Right cardiac atrium (tissue), 5 donors: ENCODE results near the gene ELAVL1. TPM values are rescaled to one million over a fixed set of nuclear protein-coding genes. Genes with fewer than 3 reads are reported as not detected.

Experiments
- ATAC-seq, 2 donors: fragments of 200-7000 bp; cut with Tn5 transposase; one replicate each; pipeline versions ENCODE4 v1.8.0 to v1.9.1; 2020; ENCODE audit warnings: moderate library complexity in 2 of 2, mild to moderate bottlenecking in 1 of 2
- DNase-seq, 3 donors: peaks; one replicate each; pipeline ENCODE4 v3.0.0-alpha.2; 2020
- H3K27ac ChIP-seq: one replicate; pipeline ENCODE4 v1.5.1; 2013; ENCODE audit warnings: mild to moderate bottlenecking, low read length, control low read depth, moderate library complexity
- H3K27me3 ChIP-seq: one replicate; pipeline ENCODE4 v1.6.1; 2013; ENCODE audit not compliant: control insufficient read depth, insufficient read depth
- H3K4me1 ChIP-seq: one replicate; pipeline ENCODE4 v1.6.1; 2013; ENCODE audit warnings: low read length; ENCODE audit not compliant: control insufficient read depth, insufficient read depth
- H3K4me3 ChIP-seq: one replicate; pipeline ENCODE4 v1.5.1; 2013; ENCODE audit warnings: low read length, control low read depth
- H3K9me3 ChIP-seq: one replicate; pipeline ENCODE4 v1.6.1; 2013; ENCODE audit warnings: low read length; ENCODE audit not compliant: control insufficient read depth
- WGBS: extraction: QIAGEN DNeasy Blood & Tissue Kit; methylation state at CpG from one replicate; pipeline ENCODE4 v1.1.7; 2013; 5-methylcytosine and 5-hydroxymethylcytosine counted together
- intact Hi-C, 4 donors: fragments of 100-400 bp; cut with DNase I; formaldehyde crosslinking; loops; one replicate each; pipeline versions ENCODE4 v1.11.0 to v1.14.0; 2022 to 2023
- polyA plus RNA-seq: library from polyadenylated mRNA; stranded (reverse); fragments of 200-250 nt; gene quantifications from one replicate; pipeline ENCODE4 v1.2.3, GENCODE V29; 2013
- total RNA-seq, 4 donors: library from RNA; stranded (reverse); fragmentation: NEBNext Ultra II Directional; extraction: Animal tissue kit (Norgen Biotek cat#: 25700); gene quantifications; one replicate each; pipeline ENCODE4 v1.2.1, GENCODE V29; 2021
- donor health status: healthy with polysubstance abuse.
- donor health status: DM: no; HTN: yes; CAD: no.
- donor health status: DM: no; HTN: no; CAD: no.
- donor health status: DM: no; HTN: yes; CAD: no; lungs with severe emphysema.
- donor health status: DM: yes; HTN: yes; CAD: no.

The ELAVL1 gene
- total and polyA plus RNA-seq, 5 donors: 28.4 to 67.5 (median 64.2) TPM

DNA sequence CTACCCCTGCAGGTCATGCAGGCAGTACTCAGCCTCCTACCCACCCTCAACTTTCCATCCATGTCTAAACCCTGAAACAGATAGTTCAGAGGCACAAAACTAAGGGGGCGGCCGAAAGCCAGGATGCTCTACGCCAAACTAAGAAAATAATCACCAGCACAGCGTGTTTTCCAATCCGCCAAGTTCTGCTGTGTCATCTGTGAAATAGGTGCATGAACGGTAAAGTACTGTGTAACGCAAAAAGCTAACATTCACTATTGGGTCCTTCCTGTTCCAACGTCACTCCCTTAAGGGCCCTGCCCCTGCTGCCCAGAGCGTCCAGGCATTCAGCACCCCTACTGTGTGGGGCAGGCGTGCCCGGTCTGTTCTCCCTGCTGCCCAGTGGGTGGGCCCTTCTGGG is 49.7 kb downstream of the ELAVL1 start:
- no peak for ATAC-seq

GRCh38 chr19:7953576-7953975 is 51.9 kb downstream of the ELAVL1 start:
- intact Hi-C loops: no loop called here
- 76% methylated on average over 7 of the region's 7 CpGs for WGBS

More for the DNA sequence above, 49.7 kb downstream of the ELAVL1 start:
- no peaks in the 10 kb centered on the region for H3K4me1 ChIP-seq
- H3K27me3 ChIP-seq: no peaks in the 10 kb centered on the region
- no peak overlapping the region for H3K27ac ChIP-seq
- no peaks in the 10 kb centered on the region for H3K9me3 ChIP-seq
- H3K4me3 ChIP-seq: no peak overlapping the region
- WGBS: 85% methylated on average over 11 of the region's 11 CpGs
- intact Hi-C loops: no loop called here
- DNase-seq: no peak

DNA sequence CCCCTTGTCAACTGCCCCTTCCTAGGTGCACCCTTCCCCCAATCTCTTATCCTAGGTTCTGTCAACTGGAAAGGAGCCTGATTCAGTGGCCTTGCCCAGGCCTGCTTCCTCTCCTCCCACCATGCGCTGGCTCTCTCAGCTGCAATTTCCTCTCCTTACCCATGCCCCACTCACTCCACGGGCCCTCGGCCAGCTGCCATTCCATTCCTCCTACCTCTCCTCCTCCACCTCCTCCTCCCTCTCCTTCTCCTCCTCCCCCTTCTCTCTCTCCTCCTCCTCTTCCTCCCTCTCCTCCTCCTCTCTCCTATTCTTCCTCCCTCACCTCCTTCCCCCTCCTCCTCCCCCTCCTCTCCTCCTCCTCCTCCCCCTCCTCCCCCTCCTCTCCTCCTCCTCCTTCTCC is 52.4 kb downstream of the ELAVL1 start:
- ATAC-seq (peak in 1 of 2 donors; percentile 18), DNase-seq (peak in 1 of 3 donors; percentile 38)
- 11% methylated on average over 3 of the region's 3 CpGs for WGBS
- Histone ChIP-seq H3K27me3 (no peaks in the 10 kb centered on the region), H3K4me3 (no peak overlapping the region), H3K9me3 (no peaks in the 10 kb centered on the region), H3K27ac (no peak overlapping the region), H3K4me1 (no peaks in the 10 kb centered on the region)
- intact Hi-C loops: no loop called here

More at GRCh38 chr19:7953576-7953975, 51.9 kb downstream of the ELAVL1 start:
- Histone ChIP-seq H3K9me3 (no peaks in the 10 kb centered on the region), H3K4me1 (no peaks in the 10 kb centered on the region), H3K27me3 (no peaks in the 10 kb centered on the region), H3K27ac (no peak overlapping the region), H3K4me3 (no peak overlapping the region)
- no peak for ATAC-seq
- DNase-seq: peak in 1 of 3 donors; percentile 18

DNA sequence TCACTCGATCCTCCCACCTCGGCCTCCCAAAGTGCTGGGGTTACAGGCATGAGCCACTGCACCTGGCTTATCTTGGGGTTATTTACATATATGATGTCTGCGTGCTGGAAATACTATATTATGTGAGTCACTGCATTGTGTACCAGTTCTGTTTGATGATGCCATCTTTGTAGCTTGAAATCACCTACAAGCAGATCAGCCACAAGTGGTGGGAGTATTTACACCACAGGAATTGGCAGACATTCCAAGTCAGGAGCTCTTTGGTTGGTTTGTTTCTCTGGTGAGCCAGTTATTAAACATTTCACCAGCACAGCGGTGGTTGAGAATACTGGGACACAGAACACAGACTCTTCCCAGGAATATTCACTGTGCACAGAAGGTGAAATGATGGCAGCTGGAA is 57.5 kb downstream of the ELAVL1 start:
- no peak overlapping the region for H3K27ac ChIP-seq
- no peaks in the 10 kb centered on the region for H3K9me3 ChIP-seq
- DNase-seq: no peak
- H3K27me3 ChIP-seq: no peaks in the 10 kb centered on the region
- no peak for ATAC-seq
- WGBS: 96% methylated on average over 4 of the region's 4 CpGs
- intact Hi-C loops: loop anchor here (5.0 to 10.0 kb wide), 3 partner anchors 57 to 307 kb away; partner anchors contain the start of gene ELAVL1 (in 1 of the 4)
- H3K4me1 ChIP-seq: no peaks in the 10 kb centered on the region
- H3K4me3 ChIP-seq: no peak overlapping the region

DNA sequence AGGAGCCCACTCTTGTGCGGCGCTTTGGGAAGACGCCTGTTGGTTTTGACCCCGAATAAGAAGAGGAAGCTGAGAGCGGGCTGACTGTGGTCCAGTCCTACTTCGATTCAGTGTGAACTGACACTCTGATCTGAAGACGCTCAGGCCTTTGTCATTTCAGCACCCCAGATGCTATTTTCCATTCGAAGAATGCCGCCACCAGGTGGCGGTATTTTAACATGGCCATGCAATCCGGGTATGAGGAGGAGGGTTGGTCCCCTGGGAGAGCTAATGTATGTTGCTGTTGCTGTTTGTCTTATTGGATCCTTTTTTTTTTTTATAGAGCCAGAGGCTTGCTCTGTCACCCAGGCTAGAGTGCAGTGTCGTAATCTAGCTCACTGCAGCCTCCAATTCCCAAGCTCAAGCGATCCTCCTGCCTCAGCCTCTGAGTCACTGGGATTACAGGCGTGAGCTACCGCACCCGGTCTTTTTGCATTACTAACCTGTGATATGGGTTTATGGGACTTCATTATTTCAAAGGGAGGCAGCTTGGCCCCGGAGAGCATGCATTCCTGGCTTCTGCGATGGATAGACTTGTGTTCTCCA is 61.2 kb downstream of the ELAVL1 start:
- peak; percentile 71 for ATAC-seq
- Histone ChIP-seq H3K4me3 (peak overlapping the region; percentile 58), H3K4me1 (no peaks in the 10 kb centered on the region), H3K27ac (peak overlapping the region; percentile 91), H3K27me3 (no peaks in the 10 kb centered on the region), H3K9me3 (no peaks in the 10 kb centered on the region)
- intact Hi-C loops: loop anchor here (10.0 kb wide), 2 partner anchors 61 to 311 kb away; partner anchors contain the start of gene ELAVL1 (in 1 of the 4)
- 28% methylated on average over 18 of the region's 18 CpGs for WGBS
- DNase-seq: peak; percentile 87 to 97 (median 89)

GRCh38 chr19:7943444-7944176 is 61.8 kb downstream of the ELAVL1 start, which contains the start of gene TIMM44:
Gene TIMM44 (minus strand): TSS chr19:7943666. CDS start chr19:7943651, 15 bp downstream.
- ATAC-seq (peak; percentile 99), DNase-seq (peak; percentile 99)
- no peaks in the 10 kb centered on the region for H3K4me1 ChIP-seq
- no peaks in the 10 kb centered on the region for H3K27me3 ChIP-seq
- intact Hi-C loops: loop anchor here (10.0 kb wide), 2 partner anchors 61 to 311 kb away; partner anchors contain the start of gene ELAVL1 (in 1 of the 4)
- H3K9me3 ChIP-seq: no peaks in the 10 kb centered on the region
- H3K27ac ChIP-seq: peak within 1 kb of the TSS; percentile 91
- under 1% methylated on average over 56 of the region's 56 CpGs for WGBS
- peak within 1 kb of the TSS; percentile 63 for H3K4me3 ChIP-seq

DNA sequence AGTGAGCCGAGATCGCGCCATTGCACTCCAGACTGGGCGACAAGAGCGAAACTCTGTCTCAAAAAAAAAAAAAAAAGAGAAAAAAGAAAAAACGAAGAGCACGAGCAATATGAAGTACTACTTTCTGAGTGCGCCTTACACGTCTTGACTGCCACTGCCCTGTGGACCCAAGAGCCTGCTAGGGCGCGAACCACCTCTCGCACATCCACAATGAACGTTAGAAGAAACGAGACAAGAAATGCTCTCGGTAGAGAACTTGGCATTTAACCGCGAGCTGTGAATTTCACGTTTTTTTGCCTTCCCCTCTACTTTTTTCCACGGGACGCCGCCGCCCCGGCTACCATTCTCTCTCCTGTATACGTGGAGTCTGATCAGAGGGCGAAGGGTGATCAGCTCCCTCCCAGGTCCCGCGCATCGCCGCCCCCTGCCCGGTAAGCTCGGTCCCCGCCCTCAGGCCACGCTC is 62.4 kb downstream of the ELAVL1 start:
- Histone ChIP-seq H3K27me3 (no peaks in the 10 kb centered on the region), H3K27ac (peak overlapping the region; percentile 87), H3K9me3 (no peaks in the 10 kb centered on the region), H3K4me1 (no peaks in the 10 kb centered on the region), H3K4me3 (peak overlapping the region; percentile 63)
- 5% methylated on average over 33 of the region's 33 CpGs for whole genome bisulfite sequencing
- peak; percentile 15 to 41 for ATAC-seq
- no peak for DNase-seq
- intact Hi-C loops: loop anchor here (10.0 kb wide), 2 partner anchors 62 to 312 kb away; partner anchors contain the start of gene ELAVL1 (in 1 of the 4)

- intact Hi-C loops: loop anchor here (10.0 kb wide), 2 partner anchors 63 to 313 kb away; partner anchors contain the start of gene ELAVL1 (in 1 of the 4)
- Histone ChIP-seq H3K27ac (no peak overlapping the region), H3K4me3 (no peak overlapping the region), H3K4me1 (no peaks in the 10 kb centered on the region), H3K27me3 (no peaks in the 10 kb centered on the region), H3K9me3 (no peaks in the 10 kb centered on the region)
- DNase-seq (peak in 1 of 3 donors; percentile 36), ATAC-seq (no peak)
- WGBS: 89% methylated on average over 19 of the region's 19 CpGs
These were observed 63.4 kb downstream of the ELAVL1 start for GRCh38 chr19:7941895-7942596.

- H3K27me3 ChIP-seq: no peaks in the 10 kb centered on the region
- no peak overlapping the region for H3K27ac ChIP-seq
- WGBS: 91% methylated on average over 13 of the region's 13 CpGs
- intact Hi-C loops: loop anchor here (10.0 kb wide), 2 partner anchors 64 to 314 kb away; partner anchors contain the start of gene ELAVL1 (in 1 of the 4)
- H3K4me1 ChIP-seq: no peaks in the 10 kb centered on the region
- H3K4me3 ChIP-seq: no peak overlapping the region
- ATAC-seq: no peak
- H3K9me3 ChIP-seq: no peaks in the 10 kb centered on the region
- peak in 1 of 3 donors; percentile 51 for DNase-seq
These were observed 64.6 kb downstream of the ELAVL1 start for GRCh38 chr19:7940841-7941240.

- ATAC-seq (no peak), DNase-seq (no peak)
- H3K4me3 ChIP-seq: no peak overlapping the region
- intact Hi-C loops: no loop called here
- 93% methylated on average over 21 of the region's 21 CpGs for WGBS
- no peak overlapping the region for H3K27ac ChIP-seq
- H3K4me1 ChIP-seq: no peaks in the 10 kb centered on the region
- no peaks in the 10 kb centered on the region for H3K27me3 ChIP-seq
- no peaks in the 10 kb centered on the region for H3K9me3 ChIP-seq
These were observed 70.7 kb downstream of the ELAVL1 start for GRCh38 chr19:7934766-7935165.
